GM21786 (cell line): ENCODE data around the gene NTN3.
A peak's percentile ranks its signal among the peaks of the same experiment; 100 is the strongest.
"Not testable (repeated sequence)": the region's sequence is repeated elsewhere in the genome, so short reads cannot be mapped to it uniquely, and the experiment has no call there.

Experiments
- ATAC-seq: cut with Tn5 transposase; IDR thresholded peaks from one replicate; pipeline ENCODE4 v1.9.1; 2021; ENCODE audit not compliant: unreplicated experiment

The NTN3 gene

DNA sequence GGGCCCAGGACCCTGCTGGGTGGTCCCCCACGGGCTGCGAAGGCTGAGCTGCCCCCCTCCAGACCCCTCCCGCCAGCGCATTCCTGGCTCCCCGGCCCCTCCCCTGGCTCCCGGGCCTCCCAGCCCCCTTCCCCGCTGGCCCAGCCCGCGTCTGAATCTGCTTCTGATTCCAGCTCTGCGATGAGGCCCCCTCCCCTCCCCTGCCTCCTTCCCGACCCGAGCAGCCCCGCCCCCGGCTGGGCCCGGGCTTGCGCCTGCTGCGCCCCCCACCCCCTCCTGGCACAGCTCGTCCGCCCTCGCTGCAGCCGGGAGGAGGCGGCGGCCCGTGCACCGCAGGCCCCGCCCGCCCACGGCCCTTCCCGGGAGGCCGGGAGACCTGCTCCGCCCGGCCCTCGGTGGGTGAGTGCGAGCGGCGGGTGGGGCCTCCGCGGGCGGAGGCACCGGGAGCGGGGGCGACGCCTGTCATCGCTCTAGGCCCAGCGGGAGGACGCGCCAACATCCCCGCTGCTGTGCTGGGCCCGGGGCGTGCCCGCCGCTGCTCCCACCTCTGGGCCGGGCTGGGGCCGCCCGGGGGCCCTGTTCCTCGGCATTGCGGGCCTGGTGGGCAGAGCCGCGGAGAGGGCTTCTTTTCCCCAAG lies at the start of gene NTN3:
Gene NTN3, plus strand, starts transcription at position 282 of the 637 bp plus-strand sequence. CDS start 405 bp downstream, outside the sequence.
- ATAC-seq: no peak

DNA sequence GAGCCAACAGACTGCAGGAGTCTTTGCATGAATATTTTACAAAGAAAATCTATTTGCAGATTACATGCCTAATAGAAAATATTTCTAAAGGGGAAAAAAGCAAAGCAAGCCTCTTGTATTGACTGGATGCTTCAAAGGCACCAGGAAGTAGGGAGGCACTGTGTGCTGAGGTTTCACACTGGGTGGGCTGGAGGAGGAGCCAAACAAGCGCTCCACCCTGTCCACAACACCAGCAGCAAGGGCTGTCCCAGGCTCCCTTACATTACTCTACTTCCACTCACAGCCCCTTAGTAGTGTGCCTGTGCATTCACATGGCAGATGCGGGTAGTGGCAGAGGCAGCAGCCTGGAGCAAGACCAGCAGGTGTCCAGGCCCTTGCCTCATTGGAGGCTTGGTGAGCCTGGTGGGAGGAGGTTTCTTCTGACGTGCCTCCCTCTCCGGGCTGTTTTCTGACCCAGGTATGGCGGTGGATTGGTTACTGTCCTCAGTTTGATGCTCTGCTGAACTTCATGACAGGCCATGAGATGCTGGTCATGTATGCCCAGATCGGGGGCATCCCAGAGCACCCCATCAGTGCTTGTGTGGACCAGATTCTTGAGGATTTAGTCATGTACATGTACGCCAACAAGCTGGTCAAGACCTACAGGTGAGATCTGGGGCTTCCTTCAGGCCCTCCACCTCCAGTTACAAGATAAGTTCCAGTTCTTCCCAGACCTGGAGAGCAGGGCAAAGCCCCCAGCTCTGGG lies 48.8 kb upstream of the NTN3 start:
- ATAC-seq: no peak

GRCh38 chr16:2424061-2425007 lies 46.8 kb upstream of the NTN3 start:
- ATAC-seq: no peak

DNA sequence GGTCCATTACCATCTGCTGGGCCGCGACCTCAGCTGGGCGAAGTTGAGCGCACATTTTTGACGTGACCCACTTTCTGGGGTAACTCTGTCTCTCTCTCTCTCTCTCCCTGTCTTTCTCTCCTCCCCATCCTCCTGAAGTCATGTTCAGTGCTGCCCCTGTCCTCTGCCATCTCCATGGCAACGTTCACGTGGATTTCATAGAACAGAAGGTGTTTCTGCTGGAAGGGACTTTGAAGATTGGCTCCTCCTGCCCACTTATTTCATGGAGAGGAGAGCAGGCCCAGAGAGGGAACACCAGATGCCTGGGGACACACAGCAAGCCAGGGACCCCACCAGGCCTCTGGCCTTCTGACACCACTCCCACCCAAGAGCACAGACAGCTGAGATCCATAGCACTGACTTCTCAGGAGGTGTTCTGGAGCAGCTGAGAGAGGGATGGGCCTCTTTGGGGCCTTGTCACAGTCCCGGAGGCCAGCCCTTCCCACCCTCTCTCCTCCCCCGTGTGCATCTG lies 46.0 kb upstream of the NTN3 start:
- ATAC-seq: no peak

DNA sequence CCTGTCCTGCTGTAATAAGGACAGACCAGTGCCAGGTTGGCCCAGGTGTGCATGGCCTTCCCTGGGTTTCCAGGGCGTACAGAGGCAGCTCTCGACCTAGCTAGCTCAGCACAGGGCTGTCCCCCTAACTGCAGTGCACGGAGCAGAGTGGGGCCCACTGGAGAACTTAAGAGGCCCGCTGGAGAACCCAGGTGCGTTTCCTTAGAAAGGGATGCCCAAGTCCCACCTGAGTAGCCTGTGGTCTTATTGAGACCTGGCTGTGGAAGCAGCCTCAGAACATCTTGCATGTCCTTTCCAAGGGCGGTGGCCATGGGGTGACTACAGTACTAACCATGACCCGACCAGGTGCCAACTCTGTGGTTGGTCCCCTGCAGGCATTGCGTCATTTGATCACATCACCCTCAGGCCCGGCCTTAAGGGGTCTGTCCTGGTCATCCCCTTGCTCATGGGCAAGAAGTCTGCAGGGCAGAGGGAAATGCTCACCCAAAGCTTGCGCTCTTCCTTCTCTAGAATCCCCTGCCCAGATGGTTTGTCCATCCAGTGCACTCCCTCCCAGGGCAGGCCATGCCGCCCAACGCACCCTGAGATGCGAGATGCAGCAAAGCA lies 45.2 kb upstream of the NTN3 start:
- ATAC-seq: no peak

DNA sequence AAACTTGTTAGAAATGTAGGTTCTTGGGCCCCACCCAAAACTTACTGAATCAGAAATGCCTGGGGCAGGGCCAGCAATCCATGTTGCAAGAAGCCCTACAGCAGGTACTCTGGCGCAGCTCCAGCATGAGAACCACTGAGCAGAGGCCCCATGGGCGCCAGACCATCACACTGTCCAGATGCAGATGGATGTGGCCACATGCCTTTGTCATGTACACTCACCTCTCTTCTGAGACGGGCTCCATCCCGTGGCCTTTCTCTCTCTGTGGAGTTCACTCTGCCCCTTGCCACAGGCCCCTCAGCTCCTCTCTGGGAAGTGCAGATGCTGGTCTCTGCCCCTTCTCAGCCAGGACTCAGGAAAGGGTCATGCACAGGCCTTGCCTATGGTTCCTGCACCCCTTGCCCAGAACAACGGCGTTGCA lies 44.1 kb upstream of the NTN3 start:
- no peak for ATAC-seq

DNA sequence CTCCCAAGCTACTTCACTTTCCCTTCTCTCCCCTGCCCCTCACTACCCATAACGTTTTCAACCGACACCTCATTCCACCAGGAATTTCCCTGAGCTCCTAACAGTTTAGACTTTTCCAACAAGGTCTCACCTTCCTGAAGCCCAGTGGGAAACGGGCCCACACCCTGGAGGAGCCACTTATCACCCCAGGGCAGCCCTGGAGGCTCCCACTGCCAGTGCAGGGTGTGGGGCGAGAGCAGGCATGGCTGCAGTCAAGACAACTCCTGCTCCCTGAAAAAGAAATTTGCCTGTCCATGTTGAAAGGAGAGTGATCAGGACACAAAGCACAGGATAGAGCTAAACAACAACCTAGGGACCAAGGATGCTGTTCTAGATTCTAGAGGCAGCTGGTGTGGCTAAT lies 43.6 kb upstream of the NTN3 start:
- no peak for ATAC-seq

DNA sequence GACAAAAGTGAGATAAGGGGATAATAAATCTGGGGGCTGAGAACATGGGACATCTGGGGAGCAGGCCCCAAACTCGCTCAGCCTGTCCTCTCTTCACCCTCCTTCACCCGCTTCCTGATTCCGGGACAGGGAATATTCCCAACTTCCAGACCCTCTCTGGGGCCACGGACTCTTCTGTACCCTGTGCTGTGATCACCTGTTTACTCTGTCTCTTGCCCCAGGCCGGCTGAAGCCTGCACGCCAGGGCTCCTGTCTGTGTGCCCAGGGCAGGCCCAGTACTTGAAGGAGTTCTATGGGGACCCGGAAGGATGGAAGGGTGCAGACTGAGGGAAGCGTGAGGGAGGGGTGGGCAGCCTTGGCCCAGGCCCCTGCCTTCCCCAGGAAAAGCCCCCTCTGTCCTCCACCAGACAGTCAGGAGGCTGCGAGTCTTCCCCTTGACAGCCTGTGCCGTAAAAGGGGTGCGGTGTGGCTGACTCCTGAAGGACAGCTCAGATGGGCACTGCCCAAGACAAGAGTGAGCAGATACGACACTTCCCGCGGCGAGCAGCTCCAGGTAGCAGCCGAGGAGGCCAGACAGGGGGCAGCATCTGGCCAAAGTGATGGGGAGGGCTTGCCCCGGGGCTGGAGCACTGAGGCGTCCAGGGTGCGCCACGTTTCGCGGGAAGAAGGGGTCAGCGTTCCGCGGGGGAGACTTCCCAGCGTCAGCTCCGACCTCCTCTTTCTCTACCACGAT lies 42.9 kb upstream of the NTN3 start:
- no peak for ATAC-seq

DNA sequence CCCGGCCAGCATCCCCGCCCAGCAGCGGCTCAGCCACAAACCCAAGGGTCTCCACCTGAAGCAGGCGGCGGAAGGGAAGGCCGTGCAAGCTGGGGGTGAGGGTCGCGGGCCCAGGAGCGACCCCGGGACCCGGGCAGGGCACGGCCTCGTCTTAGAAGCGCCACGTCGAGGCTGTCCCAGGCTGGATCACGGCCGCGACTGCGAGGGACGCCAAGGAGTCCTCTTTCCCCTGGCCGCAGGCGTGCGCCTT lies 42.4 kb upstream of the NTN3 start:
- no peak for ATAC-seq

DNA sequence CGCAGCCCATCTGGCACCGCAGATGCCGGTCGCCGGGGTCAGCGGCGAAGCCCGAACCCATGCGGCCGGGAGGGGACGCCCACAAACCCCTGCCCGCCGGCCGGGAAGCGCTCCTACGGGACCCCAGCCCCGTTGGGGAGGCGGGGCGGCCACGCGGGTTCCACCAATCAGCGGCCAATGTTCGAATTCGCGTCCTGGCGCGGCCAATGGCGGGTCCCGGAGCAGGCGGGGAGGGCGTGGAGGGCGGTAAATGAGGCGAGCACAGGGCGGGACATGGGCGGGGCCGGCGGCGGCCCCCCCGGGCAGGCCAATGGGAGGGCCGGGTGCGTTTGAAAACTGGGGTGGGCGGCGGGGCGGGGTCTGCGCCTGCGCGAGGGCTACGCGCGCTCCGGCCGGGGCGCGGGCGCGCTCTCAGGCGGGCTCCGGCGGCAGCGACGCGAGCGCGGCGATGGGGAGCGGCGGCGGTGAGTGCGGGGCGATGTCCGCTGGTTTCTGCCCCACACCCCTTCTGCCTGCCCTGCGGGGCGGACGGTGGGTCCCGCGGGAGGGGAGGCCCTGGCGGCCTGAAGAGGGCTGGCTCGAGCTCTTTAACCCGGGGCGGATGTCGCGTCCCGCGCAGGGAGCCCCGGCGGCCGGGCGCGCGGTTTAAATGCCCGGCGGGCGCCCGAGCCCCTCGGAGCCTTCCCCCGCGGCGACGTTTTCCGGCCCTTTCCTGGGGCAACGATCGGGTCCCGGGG lies 41.9 kb upstream of the NTN3 start, which contains the start of gene CCNF:
Gene CCNF, plus strand, starts transcription at position 414 of the 737 bp plus-strand sequence. Its CDS starts 35 bp downstream, at position 449.
- ATAC-seq: peak; percentile 88

DNA sequence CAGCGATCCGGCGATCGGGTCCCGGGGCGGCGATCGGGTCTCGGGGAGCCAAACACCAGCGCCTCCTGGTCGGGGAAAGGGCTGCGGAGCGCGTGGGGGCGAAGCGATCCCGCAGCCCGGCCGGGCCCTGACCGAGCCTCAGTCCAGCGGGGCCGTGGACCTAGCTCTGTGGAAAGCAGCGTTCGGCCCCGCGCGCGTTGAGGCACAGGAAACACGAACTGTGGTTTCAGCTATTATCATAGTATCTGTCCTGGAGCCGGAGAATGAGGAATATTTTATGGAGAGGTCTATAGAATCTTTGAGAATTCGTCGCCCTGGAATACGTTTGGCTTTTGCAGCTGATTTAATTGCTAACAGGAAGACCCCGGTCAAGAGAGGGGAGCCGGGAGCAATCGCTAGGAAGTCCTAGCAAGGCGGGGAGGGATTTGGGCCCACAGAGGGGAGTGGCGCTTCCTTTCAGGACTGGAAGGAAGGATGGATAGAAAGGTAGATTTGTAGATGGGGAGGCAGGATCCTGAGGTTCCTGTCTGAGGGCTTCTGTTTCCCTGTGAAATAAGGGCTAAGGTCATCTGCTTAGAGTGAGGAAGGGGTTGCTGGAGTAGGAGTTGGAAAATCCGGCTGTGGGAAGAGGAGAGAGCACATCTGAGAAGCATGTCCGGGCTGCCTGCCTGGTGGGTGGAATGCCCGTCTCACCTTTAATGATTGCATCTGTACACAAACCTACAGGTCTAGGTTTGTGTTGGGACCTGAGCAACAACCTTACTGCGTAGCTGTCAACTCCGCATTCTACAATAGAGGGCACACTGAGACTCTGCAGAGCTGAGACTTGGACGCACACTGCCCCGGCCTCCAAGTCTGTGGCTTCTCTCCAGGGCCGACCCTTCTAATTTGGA lies 41.1 kb upstream of the NTN3 start:
- ATAC-seq: no peak

DNA sequence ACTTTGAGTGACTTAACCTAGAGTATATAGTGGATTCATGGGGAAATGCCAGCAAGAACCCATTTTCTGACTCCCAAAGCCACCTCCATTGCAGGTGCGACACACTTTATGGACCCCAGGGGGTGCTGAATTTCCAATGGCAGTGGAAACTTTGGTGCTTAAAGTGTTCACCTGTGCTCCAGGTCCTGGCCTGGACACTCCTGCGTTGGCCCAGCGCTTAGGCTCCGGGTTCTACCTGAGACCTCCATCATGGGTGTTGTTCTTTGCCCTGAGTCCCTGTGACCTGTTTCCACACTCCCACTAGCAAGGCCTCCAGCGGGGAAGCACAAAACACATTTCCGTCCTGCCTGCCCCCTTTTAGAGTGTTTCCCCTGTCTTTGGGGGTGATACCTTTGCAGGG lies 38.8 kb upstream of the NTN3 start:
- ATAC-seq: no peak

- ATAC-seq: no peak
These were observed 38.1 kb upstream of the NTN3 start for GRCh38 chr16:2432801-2433505.

DNA sequence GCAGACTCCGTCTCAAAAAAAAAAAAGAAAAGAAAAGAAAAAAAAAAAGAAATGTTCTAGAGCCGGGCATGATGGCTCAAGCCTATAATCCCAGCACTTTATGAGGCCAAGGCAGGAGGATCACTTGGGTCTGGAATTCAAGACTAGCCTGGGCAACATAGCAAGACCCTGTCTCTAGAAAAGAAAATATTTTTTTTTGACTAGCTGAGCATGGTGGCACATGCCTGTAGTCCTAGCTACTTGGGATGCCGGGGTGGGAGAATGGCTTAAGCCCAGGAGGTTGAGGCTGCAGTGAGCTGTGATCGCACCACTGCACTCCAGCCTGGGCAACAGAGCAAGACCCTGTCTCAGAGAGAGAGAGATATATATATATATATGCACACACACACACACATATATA lies 35.9 kb upstream of the NTN3 start:
- not testable (repeated sequence) for ATAC-seq

GRCh38 chr16:2436110-2436509 lies 35.0 kb upstream of the NTN3 start:
- ATAC-seq: no peak

DNA sequence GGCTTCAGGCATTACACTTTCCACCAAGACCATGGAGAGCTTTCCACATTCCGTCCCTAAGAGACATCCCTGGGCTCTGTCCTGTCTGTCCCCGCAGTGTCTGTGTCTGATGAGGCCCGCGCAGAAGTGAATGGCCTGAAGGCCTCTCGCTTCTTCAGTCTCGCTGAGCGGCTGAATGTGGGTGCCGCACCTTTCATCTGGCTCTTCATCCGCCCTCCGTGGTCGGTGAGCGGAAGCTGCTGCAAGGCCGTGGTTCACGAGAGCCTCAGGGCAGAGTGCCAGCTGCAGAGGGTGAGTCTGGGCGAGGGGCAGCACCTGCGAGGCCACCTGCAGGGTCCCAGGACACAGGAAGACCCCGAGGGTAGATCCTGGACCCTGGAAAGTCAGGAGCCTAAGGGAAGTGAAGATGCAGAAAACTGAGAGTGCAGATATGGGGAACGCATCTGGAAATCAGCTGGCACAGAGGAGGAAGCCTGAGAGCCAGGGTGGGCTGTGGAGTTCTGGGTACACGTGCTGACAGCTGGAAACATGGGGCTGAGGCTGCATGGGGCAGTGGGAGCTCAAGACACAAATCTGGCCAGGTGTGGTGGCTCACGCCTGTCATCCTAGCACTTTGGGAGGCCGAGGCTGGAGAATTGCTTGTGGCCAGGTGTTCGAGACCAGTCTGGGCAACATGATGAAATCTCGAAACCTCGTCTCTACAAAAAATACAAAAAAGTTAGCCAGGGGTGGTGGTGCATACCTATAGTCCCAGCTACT lies 33.9 kb upstream of the NTN3 start:
- ATAC-seq: no peak

- ATAC-seq: no peak
These were observed 33.0 kb upstream of the NTN3 start for GRCh38 chr16:2438121-2438520.
